HG02623 (cell line): ENCODE data around the gene FRMD4A.
"Not testable (repeated sequence)": the region's sequence is repeated elsewhere in the genome, so short reads cannot be mapped to it uniquely, and the experiment has no call there.

Source experiments
- ATAC-seq: cut with Tn5 transposase; IDR thresholded peaks from one replicate; pipeline ENCODE4 v1.9.1; 2021; ENCODE audit warnings: moderate library complexity; ENCODE audit not compliant: unreplicated experiment

The FRMD4A gene

DNA sequence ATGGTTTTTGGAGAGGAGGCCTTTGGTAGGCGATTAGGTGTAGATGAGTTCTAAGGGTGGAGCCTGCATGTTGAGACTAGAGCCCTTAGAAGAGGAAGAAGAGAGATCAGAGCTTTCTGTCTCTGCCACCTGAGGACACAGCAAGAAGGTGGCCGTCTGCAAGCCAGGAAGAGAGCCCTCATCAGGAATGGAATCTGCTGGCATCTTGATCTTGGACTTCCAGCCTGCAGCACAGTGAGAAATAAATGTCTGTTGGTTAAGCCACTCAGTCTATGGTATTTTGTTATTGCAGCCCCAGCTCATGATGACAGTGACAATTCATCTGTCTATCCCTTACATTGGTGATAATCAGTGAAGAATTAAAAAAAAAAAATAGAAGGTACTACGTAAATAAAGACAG lies 408.8 kb downstream of the FRMD4A start:
- no peak for ATAC-seq

DNA sequence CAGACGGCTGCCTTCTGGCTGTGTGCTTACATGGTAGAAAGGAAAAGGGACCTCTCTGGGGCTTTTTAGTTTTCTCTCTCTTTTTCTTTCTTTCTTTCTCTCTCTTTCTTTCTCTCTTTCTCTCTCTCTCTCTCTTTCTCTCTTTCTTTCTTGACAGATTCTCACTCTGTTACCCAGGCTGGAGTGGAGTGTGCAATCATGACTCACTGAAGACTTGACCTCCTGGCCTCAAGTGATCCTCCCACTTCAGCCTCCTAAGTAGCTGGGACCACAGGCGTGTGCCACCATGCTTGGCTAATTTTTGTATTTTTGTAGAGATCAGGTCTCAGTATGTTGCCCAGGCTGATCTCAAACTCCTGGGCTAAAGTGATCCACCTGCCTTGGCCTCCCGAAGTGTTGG lies 409.6 kb downstream of the FRMD4A start:
- not testable (repeated sequence) for ATAC-seq

DNA sequence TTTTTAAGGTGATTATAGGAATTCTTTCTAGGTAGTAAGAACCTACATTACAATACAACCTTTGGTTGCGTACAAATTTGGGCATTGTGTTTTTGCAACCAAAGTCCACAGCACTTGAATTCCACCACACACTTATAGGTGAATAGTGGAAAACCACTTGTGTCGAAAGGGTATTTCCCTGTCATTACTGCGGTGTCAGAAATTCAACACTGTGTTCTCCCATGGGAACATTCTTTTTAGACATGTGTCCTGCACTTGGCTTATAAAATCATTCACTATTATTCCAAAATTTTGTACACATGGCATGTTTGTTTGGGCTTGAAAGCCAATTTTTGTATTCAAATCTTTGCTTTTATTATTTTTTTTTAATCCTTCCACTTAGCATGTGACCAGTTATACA lies 410.3 kb downstream of the FRMD4A start:
- ATAC-seq: no peak

DNA sequence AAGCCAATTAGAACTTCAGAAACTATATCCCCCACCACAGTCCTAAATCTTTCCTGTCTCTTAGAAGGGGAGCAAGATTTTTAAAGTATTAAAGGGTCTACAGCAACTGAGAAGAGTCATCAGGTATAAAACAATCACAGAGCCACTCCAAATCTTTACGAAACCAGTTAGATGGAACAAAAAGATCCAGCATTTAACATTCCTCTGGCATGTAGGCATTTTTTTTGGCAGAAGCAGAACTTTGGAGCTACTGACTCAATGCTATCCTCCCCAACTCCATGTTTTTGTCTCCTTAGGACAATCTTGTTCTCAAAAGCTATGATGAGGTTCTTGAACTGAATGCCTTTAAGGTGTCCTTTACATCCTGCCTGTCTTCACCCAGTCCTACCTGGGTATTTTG lies 410.7 kb downstream of the FRMD4A start:
- ATAC-seq: no peak

DNA sequence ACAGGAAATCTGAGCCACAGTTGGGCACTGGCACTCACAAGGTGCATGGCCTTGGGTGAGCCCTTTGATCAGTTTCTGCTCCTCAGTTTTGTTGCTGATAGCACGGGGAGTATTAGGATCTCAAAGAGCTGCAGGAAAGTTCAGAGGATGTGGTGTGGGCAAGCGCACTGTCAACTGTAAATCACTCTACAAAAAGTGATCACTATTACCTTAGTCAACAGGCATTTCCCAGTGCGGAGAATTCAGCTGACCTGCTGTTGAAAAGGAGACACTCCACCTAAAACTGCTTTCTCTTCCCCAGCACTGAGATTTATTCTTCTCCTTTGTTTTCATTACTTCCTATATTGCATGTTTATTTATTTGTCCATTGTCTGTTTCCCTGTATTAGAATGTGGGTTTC lies 412.9 kb downstream of the FRMD4A start:
- ATAC-seq: no peak

DNA sequence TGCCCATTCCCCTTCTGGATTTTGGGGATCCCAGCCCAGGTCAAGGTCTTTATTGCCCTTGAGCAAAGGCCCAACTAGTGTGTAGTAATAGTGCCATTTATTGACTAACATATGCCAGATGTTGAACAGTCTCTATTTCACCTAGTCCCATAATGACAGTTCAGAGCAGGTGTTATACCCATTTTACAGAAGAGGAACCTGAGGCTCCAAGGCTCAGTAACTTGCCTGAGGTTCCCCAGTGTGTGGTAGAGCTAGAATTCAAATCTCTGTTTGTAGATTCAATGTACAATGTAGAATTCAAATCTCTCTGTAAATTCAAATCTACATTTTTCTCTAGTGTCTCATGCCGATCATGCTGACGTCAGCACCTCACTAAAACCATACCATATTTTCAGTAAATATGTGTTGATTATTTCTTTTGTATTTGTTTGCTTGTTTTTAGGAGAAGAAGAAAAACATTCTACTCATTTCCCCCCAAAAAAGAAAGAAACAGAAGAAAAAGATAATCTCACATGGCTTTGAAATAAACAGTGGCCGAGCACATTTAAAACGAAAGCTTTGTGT lies 414.3 kb downstream of the FRMD4A start:
- no peak for ATAC-seq

DNA sequence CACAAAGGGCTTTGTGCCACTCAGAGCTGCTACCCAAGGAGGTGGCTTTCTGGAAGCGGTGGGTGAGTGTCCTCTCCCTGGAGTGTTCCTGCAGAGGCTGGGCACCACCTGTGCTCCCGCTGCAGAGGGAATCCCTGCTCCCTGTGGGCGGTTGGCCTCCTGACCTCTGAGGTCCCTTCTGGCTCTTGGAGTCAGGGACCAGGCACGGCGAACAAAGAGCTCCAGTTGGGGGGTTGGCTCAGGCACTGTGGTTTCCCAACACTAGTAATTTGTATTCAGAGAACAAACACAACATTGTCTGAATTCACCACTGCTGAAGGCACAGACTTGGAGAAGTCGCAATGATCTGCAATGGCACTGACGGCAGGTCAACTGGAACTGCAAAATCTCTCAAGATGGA lies 415.0 kb downstream of the FRMD4A start:
- ATAC-seq: no peak

DNA sequence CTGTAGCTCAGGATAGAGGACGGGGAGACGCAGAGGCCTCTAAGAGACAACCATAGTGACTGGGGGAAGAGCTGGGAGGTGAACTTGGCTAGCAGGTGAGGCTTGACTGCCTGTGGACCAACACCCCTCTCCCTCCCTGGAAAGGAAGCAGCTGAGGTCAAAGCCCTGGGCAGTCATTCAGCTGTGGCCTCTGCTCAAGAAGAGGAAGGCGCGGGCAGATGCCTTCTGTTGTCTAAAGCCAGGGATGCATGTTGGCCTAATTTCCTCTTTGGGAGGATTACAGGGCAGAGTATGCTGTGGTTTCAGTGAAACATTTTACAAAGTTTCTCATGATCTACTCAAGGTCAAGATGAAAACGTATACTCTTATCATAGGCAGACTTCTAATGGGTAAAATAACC lies 416.8 kb downstream of the FRMD4A start:
- ATAC-seq: no peak

DNA sequence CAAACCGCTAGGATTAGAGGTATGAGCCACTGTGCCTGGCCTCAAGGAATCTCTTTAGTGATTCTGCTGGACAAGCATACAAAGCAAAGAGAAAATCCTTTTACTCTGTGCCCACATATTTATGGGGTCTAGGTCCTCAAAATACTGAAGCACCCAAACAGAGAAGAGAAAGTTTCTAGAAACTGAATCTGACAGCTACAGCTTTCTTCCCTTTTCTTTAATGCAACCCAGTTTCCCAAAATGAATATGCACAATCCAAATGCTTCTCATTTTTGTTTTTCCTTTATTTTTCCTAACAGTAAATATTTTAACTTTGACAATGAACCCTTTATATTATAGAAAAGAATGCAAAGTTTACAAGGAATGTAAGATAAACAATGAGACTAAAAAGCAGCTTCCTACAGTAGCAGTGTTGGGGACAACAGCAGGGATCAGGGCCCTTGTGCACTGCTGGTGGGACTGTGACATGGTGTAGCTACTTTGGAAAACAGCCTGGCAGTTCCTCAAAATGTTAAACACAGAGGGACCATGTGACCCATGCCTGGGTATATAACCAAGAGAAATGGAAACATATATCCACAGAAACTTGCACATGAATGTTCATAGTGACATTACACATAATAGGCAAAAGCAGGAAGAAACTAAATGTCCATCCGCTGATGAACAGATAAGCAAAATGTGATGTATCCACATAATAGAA lies 418.8 kb downstream of the FRMD4A start:
- no peak for ATAC-seq

DNA sequence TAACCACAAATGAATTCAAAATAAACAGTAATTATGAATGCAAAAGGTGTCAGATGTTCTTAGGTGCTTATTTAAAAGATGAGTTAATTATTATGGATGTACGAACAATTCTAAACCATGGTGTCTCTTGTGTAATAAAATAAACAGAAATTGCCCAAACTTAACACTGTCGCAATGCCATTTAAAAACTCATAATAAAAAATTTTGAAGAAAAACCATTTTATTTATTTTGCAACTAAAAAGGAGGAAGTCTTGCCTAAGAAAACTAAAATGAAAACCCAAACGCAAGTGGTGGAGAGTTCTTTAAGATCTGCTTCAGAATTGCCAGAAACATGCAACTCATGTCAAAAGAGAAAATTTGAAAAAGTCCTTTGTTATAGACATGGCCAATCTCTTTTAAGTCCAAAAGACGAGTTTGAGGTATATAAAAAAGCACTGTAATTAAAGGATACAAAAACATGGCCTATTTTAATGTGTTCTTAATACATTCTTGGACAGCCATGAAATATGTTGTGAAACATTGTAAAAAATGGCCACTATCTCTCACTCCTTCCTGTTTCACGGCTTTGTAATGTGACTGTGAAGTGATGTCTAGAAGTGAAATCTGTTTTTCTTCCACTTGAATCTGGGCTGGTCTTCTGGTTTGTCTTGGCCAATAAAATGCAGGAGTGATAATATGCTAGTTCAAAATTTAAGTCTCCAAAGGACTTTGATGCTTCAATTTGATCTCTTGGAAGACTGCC lies 421.0 kb downstream of the FRMD4A start:
- no peak for ATAC-seq

DNA sequence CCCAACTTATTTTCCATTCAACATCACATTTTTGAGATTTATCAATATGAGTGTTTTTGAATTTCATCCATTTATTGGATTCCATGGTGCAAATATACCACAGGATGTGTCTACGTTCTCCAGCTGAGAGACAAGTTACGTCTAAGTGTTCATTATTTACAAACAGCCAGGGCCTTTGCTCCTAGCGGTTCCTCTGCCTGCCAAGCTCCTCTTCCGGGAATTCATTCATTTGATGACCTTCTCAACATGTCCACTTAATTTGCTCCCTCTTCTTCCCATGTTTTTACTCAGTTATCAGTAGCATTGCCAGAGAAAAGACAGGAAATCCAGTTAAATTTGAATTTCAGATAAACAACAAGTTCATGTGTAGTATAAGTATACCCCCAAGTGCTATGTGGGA lies 422.2 kb downstream of the FRMD4A start:
- no peak for ATAC-seq

DNA sequence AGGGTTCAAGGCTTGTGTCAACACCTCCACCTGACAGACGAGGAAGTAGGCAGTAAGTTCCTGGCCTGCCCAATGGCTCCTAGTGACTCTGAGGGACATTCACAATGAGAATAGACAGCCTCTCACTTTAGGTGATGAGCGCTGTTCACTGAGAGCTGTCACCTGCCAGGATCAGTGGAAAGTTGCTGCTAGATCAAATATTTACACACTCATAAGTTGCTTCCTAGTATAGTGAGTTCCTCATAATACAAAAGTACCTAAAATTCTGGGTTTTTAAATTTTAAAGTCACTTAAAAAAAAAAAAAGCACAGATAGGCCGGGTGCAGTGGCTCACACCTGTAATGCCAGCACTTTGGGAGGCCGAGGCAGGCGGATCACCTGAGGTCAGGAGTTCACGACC lies 423.2 kb downstream of the FRMD4A start:
- no peak for ATAC-seq

DNA sequence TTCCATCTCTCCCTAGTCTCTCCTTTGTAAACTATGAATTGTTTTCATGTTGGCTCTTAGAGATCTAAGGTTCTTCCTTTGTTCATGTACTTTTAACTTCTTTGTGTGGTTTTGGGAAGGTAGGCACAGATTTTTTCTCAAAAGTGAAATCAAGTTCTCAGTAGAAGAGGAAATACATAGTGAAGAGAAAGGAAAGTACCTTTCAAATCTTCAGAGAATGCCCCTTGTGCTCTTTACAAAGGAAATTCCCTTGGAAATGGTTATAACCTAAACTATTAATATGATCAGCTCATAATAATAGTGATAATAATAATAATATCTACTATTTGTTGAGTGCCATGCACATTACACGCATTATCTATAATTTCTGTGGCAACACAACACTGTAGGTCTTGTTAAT lies 425.4 kb downstream of the FRMD4A start:
- no peak for ATAC-seq

DNA sequence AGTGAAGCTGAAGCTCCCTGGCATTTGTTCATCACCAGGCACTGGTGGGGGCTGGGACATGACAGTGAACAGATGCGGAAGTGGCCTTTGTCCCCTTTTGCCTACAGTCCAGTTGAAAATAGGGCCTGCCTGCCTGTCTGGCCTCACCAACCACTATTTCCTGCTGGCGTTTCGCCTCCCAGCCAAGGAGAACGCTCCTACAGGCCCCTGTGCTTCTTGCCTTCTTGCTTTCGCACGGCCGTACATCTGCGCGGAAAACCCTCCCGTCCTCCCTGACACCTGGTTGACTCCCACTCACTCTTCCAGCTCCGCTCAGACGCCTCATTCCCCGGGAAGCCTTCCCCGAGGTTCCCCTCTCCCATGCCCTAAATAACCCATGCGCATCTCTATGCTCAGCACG lies 426.7 kb downstream of the FRMD4A start:
- no peak for ATAC-seq

DNA sequence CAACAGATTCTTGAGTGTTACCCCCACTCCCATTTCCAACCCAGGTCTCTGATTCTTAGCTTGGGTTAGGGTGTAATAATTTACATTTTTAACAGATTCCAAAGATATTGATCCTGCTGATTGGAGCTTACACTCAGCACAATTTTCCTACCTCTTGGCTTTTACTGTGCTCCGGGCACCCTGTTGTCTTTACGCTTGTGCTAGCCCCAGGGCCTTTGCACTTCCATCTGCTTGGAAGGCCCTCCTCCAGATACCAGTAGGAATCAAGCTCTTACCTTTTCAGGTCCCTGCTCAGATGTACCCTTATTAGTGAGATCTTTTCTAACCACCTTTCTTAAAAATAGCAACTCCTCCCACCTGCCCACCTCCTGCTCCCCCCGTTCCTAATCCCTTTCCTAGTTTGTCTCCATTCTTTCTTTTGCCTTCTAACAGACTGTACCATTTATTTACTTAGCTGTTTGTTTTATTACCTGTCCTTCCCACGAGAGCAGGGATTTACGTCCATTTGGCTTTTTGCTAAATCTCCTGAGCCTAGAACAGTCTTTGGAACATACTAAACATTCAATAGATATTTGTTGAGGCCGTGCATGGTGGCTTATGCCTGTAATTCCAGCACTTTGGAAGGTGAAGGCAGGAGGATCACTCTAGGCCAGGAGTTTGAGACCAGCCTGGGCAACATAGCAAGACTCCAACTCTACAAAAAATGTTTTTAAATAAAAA lies 427.7 kb downstream of the FRMD4A start:
- ATAC-seq: no peak

DNA sequence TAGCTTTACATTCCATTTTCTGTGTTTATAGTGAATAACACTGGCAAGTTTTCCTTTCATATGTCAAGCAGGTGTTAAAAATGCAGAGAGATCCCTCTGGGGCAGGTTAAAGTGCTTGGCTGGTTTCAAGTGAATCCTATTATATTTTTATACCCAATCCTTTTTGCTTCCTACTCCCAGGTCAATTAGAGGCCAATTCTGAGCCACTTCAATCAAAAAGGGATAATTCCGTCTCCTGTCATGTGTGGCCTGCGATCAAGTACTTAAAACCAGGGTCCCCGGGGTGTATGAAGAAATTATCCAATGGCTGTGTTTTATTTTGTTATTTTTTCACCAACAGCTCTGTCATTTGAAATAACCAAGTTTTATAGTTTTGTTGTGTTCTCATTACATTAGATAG lies 430.8 kb downstream of the FRMD4A start:
- ATAC-seq: no peak

DNA sequence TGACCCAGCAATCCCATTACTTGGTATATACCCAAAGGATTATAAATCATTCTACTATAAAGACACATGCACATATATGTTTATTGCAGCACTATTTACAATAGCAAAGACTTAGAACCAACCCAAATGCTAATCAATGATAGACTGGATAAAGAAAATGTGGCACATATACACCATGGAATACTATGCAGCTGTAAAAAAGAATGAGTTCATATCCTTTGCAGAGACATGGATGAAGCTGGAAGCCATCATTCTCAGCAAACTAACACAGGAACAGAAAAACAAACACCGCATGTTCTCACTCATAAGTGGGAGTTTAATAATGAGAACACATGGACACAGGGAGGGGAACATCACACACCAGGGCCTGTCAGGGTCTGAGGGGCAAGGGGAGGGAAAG lies 434.6 kb downstream of the FRMD4A start:
- not testable (repeated sequence) for ATAC-seq

DNA sequence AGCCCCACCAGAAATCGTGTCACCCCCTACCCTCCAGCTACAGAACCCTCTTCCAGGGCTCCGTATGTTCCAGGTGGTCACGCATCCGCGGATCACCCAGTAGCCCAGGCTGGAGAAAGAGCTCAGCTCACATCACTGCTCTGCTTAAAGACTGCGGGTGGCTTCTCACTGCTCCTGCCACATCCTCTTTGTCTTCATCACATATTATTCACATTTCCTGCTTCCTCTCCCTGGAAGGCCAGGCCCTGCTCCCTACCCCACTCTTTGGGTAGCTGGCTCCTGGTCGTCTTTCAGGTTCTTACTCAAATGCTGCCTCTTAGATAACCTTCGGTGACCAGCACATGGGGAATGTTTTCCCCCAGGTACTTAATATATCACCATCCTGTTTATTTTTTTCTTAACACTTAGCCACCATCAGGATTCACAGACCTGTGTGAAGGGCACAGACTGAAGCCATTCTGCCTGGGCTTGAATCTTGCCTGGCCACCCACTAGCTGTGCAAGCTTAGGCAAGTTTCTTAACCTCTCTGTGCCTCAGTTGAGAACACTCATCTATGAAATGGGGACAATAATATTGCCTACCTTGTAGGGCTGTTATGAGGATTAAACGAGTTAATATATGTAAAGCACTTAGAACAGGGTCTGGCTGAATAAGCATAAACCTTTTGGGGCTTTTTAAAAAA lies 436.2 kb downstream of the FRMD4A start:
- no peak for ATAC-seq

DNA sequence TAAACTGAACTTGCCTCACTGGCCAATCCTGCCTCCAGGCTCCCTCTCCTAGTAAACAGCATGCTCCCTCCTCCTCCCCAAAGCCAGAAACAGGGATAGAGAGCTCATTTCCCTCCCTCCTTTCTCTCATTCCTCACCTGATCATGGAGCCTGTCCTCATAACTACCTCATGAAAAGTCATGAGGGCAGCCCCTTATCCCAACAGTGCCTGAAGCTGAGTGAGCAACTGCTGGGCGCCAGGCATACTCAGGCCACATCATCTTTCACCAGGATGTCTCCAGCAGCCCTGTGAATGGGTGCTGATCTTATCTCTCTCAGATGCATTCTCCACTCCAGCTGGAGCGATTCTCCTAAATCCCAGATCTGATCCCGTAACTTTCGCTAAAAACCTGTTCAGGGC lies 436.8 kb downstream of the FRMD4A start:
- no peak for ATAC-seq

DNA sequence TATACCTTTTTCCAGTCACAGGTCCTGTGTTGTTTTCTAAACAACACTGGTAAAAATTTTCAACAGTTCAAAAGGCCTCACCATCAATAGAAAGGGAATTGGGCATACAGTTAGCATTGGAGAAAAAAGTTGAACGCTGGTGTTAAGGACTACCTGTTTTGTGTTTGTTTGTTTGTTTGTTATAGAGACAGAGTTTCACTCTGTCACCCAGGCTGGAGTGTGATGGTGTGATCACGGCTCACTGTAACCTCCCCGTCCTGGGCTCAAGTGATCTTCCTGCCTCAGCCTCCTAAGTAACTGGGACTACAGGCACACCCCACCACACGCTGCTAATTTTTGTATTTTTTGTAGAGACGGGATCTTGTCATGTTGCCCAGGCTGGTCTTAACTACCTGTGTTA lies 437.9 kb downstream of the FRMD4A start:
- no peak for ATAC-seq

DNA sequence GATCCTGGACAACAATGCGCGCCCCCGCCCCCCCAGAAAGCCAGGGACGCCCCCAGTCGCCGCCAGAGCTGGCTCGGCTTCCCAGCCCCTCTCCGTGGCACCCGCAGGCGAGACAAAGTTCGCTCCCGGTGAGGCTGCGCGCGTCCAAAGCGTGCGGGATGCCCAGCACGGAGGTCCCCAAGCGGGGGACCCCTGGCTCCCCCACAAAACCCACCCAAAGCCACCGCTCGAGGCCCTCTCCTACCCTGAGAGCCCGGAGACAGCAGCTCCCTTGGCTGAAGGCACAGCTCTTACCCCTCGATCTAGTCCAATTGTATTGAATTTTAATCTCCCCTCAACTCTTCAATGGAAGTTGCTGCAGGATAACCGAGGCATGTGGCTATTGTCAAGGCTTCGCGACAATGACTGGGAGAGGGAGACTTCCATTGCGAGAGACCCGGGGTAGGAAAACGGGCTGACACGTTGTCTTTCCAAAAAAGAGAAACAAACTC lies 438.7 kb downstream of the FRMD4A start:
- ATAC-seq: no peak
